Kidney epithelial cell (primary cell): ENCODE measurements around the gene LRRK2. TPM values are rescaled to one million over a fixed set of nuclear protein-coding genes. Genes with fewer than 3 reads are reported as not detected.

Source experiments
- DNase-seq: peaks from one replicate; pipeline ENCODE4 v3.0.0-alpha.2; 2010; ENCODE audit warnings: low read depth
- H3K27me3 ChIP-seq: 2 replicates; pipeline ENCODE4 v1.6.0; 2011; ENCODE audit warnings: low read length; ENCODE audit not compliant: control insufficient read depth, insufficient read depth
- H3K36me3 ChIP-seq: 2 replicates; pipeline ENCODE4 v1.5.1; 2011; ENCODE audit warnings: low read length; ENCODE audit not compliant: control insufficient read depth, insufficient read depth
- H3K4me3 ChIP-seq: 2 replicates; pipeline ENCODE4 v1.5.1; 2011; ENCODE audit warnings: low read depth, mild to moderate bottlenecking, control low read depth, low read length
- CTCF ChIP-seq: IDR thresholded peaks from 2 replicates; pipeline ENCODE4 v1.5.1; 2011; ENCODE audit warnings: mild to moderate bottlenecking, moderate library complexity, low read length, control low read depth, inconsistent platforms; ENCODE audit not compliant: insufficient read depth, poor library complexity, severe bottlenecking
- total RNA-seq: library from RNA; depleted of rRNA; stranded (reverse); fragments of >200 nt; gene quantifications from 2 replicates; pipeline ENCODE4 v1.2.3, GENCODE V29; 2015

Gene LRRK2
- total RNA-seq, 1 donor from 2014 or later, result 0.63 TPM

GRCh38 chr12:40216516-40217288, 8.1 kb upstream of the LRRK2 start:
- no peak for DNase-seq
- Histone ChIP-seq H3K27me3 (no peaks in the 10 kb centered on the region), H3K4me3 (no peak overlapping the region), H3K36me3 (no peaks in the 10 kb centered on the region)
- TF ChIP-seq CTCF, result no peak

GRCh38 chr12:40219760-40220159, 5.0 kb upstream of the LRRK2 start:
- Histone ChIP-seq H3K36me3 (no peaks in the 10 kb centered on the region), H3K4me3 (no peak overlapping the region), H3K27me3 (no peaks in the 10 kb centered on the region)
- TF ChIP-seq CTCF, result no peak
- DNase-seq, result no peak

- Histone ChIP-seq H3K4me3 (no peak overlapping the region), H3K27me3 (no peaks in the 10 kb centered on the region), H3K36me3 (no peaks in the 10 kb centered on the region)
- TF ChIP-seq CTCF, result no peak
- DNase-seq, result no peak
These were observed 2.5 kb upstream of the LRRK2 start for GRCh38 chr12:40222247-40222646.

GRCh38 chr12:40223646-40224045, 1.2 kb upstream of the LRRK2 start:
- Histone ChIP-seq H3K36me3 (no peaks in the 10 kb centered on the region), H3K27me3 (no peaks in the 10 kb centered on the region), H3K4me3 (no peak overlapping the region)
- TF ChIP-seq CTCF, result no peak
- no peak for DNase-seq

GRCh38 chr12:40225337-40225983, 663 bp downstream of the LRRK2 start:
- H3K4me3 ChIP-seq, result peak overlapping the region; percentile 60
- TF ChIP-seq CTCF, result no peak
- no peak for DNase-seq
- H3K27me3 ChIP-seq, result no peaks in the 10 kb centered on the region
- H3K36me3 ChIP-seq, result no peaks in the 10 kb centered on the region

GRCh38 chr12:40225984-40226602, 1.3 kb downstream of the LRRK2 start:
- TF ChIP-seq CTCF, result no peak
- no peaks in the 10 kb centered on the region for H3K36me3 ChIP-seq
- DNase-seq, result no peak
- H3K4me3 ChIP-seq, result no peak overlapping the region
- no peaks in the 10 kb centered on the region for H3K27me3 ChIP-seq
